Measurements from ENCODE around the gene NT5C1A. TPM values are rescaled to one million over a fixed set of nuclear protein-coding genes. Genes with fewer than 3 reads are reported as not detected.

Gene NT5C1A
- total RNA-seq, 1 experiment from 2014 or later = not detected

DNA sequence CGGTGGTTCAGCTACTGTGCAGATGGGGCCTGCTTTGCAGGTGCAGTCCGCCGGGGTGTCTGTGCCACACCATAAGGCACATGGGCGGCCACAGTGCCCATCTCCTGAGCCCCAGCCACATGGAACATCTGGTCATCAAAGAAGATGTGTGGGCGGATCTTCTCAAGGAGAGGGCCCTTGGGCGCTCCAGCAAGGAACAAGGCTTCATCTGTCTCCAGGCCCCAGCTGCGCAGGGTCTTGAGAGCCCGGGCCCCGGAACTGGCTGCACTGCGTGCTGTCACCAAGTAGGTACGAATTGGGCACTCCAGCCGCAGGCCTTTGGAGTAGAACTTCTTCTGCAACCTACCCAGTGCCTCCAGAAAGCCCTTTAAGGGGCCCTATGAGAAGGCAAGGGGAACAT, 12.8 kb downstream of the NT5C1A start:
- Histone ChIP-seq H3K23ac (ENCODE audit: insufficient read length, low read depth, low read length) (no peak overlapping the region), H4K20me1 (ENCODE audit: control insufficient read depth, insufficient read depth, insufficient read length) (no peaks in the 10 kb centered on the region), H3K23me2 (ENCODE audit: insufficient read length, low read depth, low read length, poor library complexity, severe bottlenecking) (no peaks in the 10 kb centered on the region), H3K4me2 (ENCODE audit: insufficient read depth, insufficient read length, low read length) (no peak overlapping the region), H3K4ac (ENCODE audit: low read depth, low read length) (no peak overlapping the region), H3K27me3 (ENCODE audit: insufficient read depth, low read length) (peaks cover 3% of the 10 kb centered on the region; the same call in 1 of the 2 replicates), H3K79me2 (ENCODE audit: insufficient read depth, low read length) (no peaks in the 10 kb centered on the region), H2BK20ac (ENCODE audit: low read depth, low read length, poor library complexity, severe bottlenecking) (no peak overlapping the region), H3K27ac (ENCODE audit: insufficient read length, low read depth, low read length) (no peak overlapping the region), H3K79me1 (ENCODE audit: insufficient read depth, low read depth, low read length, poor library complexity, severe bottlenecking) (no peaks in the 10 kb centered on the region), H3K9ac (ENCODE audit: extremely low read depth, insufficient read length, low read length) (no peak overlapping the region), H2AK5ac (ENCODE audit: insufficient read length, low read length) (no peak overlapping the region), H4K8ac (replicated peaks; ENCODE audit: insufficient read length, low read depth, low read length) (no peak overlapping the region), H2BK120ac (ENCODE audit: low read depth, low read length, poor library complexity, severe bottlenecking) (no peak overlapping the region), H3K14ac (ENCODE audit: insufficient read depth, low read length) (no peak overlapping the region), H3T11ph (ENCODE audit: low read length) (no peak overlapping the region), H4K5ac (ENCODE audit: insufficient read length, low read depth, low read length) (no peak overlapping the region), H3K56ac (ENCODE audit: insufficient read length, low read depth, low read length) (no peak overlapping the region), H4K91ac (ENCODE audit: insufficient read length, low read depth, low read length) (no peak overlapping the region), H2AFZ (ENCODE audit: low read length) (no peak overlapping the region), H2BK12ac (ENCODE audit: insufficient read length, low read depth, low read length) (no peak overlapping the region), H2BK15ac (ENCODE audit: low read depth, low read length) (no peak overlapping the region), H2BK5ac (ENCODE audit: insufficient read length, low read length) (no peak overlapping the region), H3K9me3 (ENCODE audit: control insufficient read depth, low read depth, low read length) (no peaks in the 10 kb centered on the region), H3K4me1 (ENCODE audit: insufficient read depth, low read length) (no peaks in the 10 kb centered on the region), H3K18ac (ENCODE audit: insufficient read length, low read depth, low read length) (no peak overlapping the region)
- H3K4me1 Mint-ChIP-seq = peaks cover 3% of the 10 kb centered on the region in 2 experiments
- no peaks in the 10 kb centered on the region for H3K9me3 Mint-ChIP-seq
- H3K4me3 Mint-ChIP-seq = no peak overlapping the region
- no peak for TF ChIP-seq CTCF (conservative IDR thresholded peaks at IDR 0.05)
- no peaks in the 10 kb centered on the region for H3K36me3 Mint-ChIP-seq (ENCODE audit: insufficient read depth in 1 of 3, low read depth in 3 of 3)
- no CpG with 5 or more reads among the region's 12 CpGs for WGBS (ENCODE audit: extremely low coverage, insufficient read length, low lambda C conversion rate)
- peaks cover 100% of the 10 kb centered on the region for H3K27me3 Mint-ChIP-seq (ENCODE audit: low read depth)
- H3K27ac Mint-ChIP-seq = no peak overlapping the region
- DNase-seq = no peak
